WTC11 (cell line): ENCODE measurements around the gene TAC1. TPM values are rescaled to one million over a fixed set of nuclear protein-coding genes. Genes with fewer than 3 reads are reported as not detected.
A peak's percentile ranks its signal among the peaks of the same experiment; 100 is the strongest.

Source experiments
- ELF4 ChIP-seq: sonication (generic); formaldehyde crosslinking; IDR thresholded peaks from 2 replicates; pipeline ENCODE4 v1.8.1; 2022; ENCODE audit warnings: low read depth, mild to moderate bottlenecking, moderate library complexity, missing genetic modification reagents
- ETV6 ChIP-seq: sonication (generic); formaldehyde crosslinking; IDR thresholded peaks from 2 replicates; pipeline ENCODE4 v1.8.1; 2022; ENCODE audit warnings: mild to moderate bottlenecking, missing genetic modification reagents
- GABPB1 ChIP-seq: sonication (generic); formaldehyde crosslinking; IDR thresholded peaks from 2 replicates; pipeline ENCODE4 v1.8.1; 2023; ENCODE audit warnings: mild to moderate bottlenecking, missing genetic modification reagents
- GTF2I ChIP-seq: fragments of 250-450 bp; sonication (Bioruptor Pico); conservative IDR thresholded peaks from 2 replicates; pipeline ENCODE4 v1.4.0; 2021; ENCODE audit warnings: mild to moderate bottlenecking
- JAZF1 ChIP-seq: fragments of 250-450 bp; sonication (Bioruptor Pico); IDR thresholded peaks from 2 replicates; pipeline ENCODE4 v1.9.0; 2021; ENCODE audit warnings: moderate library complexity, mild to moderate bottlenecking, inconsistent platforms
- KAT7 ChIP-seq: sonication (generic); formaldehyde crosslinking; IDR thresholded peaks from 2 replicates; pipeline ENCODE4 v1.8.1; 2023; ENCODE audit warnings: missing genetic modification reagents, mild to moderate bottlenecking, borderline replicate concordance
- NFE2L1 ChIP-seq: sonication (generic); formaldehyde crosslinking; IDR thresholded peaks from 2 replicates; pipeline ENCODE4 v1.8.1; 2023; ENCODE audit warnings: missing genetic modification reagents
- NR3C1 ChIP-seq: sonication (generic); formaldehyde crosslinking; conservative IDR thresholded peaks from 2 replicates; pipeline ENCODE4 v1.8.1; 2023; ENCODE audit warnings: low read depth, mild to moderate bottlenecking, missing genetic modification reagents
- SMAD3 ChIP-seq: sonication (generic); formaldehyde crosslinking; IDR thresholded peaks from 2 replicates; pipeline ENCODE4 v1.8.0; 2022; ENCODE audit warnings: missing genetic modification reagents, mild to moderate bottlenecking, borderline replicate concordance
- TCF7 ChIP-seq: sonication (generic); formaldehyde crosslinking; IDR thresholded peaks from 2 replicates; pipeline ENCODE4 v1.8.0; 2022; ENCODE audit warnings: mild to moderate bottlenecking, low read depth, missing genetic modification reagents, moderate library complexity
- TEAD1 ChIP-seq: sonication (generic); formaldehyde crosslinking; IDR thresholded peaks from 2 replicates; pipeline ENCODE4 v1.8.0; 2022; ENCODE audit warnings: mild to moderate bottlenecking, missing genetic modification reagents
- ZNF121 ChIP-seq: sonication (generic); formaldehyde crosslinking; IDR thresholded peaks from 2 replicates; pipeline ENCODE4 v1.8.0; 2023; ENCODE audit warnings: missing genetic modification reagents
- ZNF232 ChIP-seq: sonication (generic); formaldehyde crosslinking; IDR thresholded peaks from 2 replicates; pipeline ENCODE4 v1.8.0; 2022; ENCODE audit warnings: mild to moderate bottlenecking, missing genetic modification reagents
- total RNA-seq: library from RNA; stranded (reverse); gene quantifications from 3 replicates; pipeline ENCODE4 v1.2.3, GENCODE V29; 2021
- TF ChIP-seq, protein P1 (sequence below): sonication (generic); formaldehyde crosslinking; IDR thresholded peaks from 2 replicates; pipeline ENCODE4 v1.8.1; 2022; ENCODE audit warnings: low read depth, missing genetic modification reagents, borderline replicate concordance
- TF ChIP-seq, protein P2 (sequence below): sonication (generic); formaldehyde crosslinking; IDR thresholded peaks from 2 replicates; pipeline ENCODE4 v1.8.1; 2022; ENCODE audit warnings: mild to moderate bottlenecking, moderate library complexity, missing genetic modification reagents
- TF ChIP-seq, protein P3 (sequence below): fragments of 250-450 bp; sonication (Bioruptor Pico); conservative IDR thresholded peaks from 2 replicates; pipeline ENCODE4 v1.9.0; 2021; ENCODE audit warnings: mild to moderate bottlenecking
- TF ChIP-seq, protein P4 (sequence below): sonication (generic); formaldehyde crosslinking; IDR thresholded peaks from 2 replicates; pipeline ENCODE4 v1.8.0; 2023; ENCODE audit warnings: missing genetic modification reagents
- TF ChIP-seq, protein P5 (sequence below): sonication (generic); formaldehyde crosslinking; IDR thresholded peaks from 2 replicates; pipeline ENCODE4 v1.8.0; 2022; ENCODE audit warnings: mild to moderate bottlenecking, missing genetic modification reagents
- TF ChIP-seq, protein P6 (sequence below): fragments of 250-450 bp; sonication (Bioruptor Pico); IDR thresholded peaks from 2 replicates; pipeline ENCODE4 v1.9.0; 2021; ENCODE audit warnings: mild to moderate bottlenecking, borderline replicate concordance
- TF ChIP-seq, protein P7 (sequence below): sonication (generic); formaldehyde crosslinking; IDR thresholded peaks from 2 replicates; pipeline ENCODE4 v1.8.1; 2023; ENCODE audit warnings: mild to moderate bottlenecking, moderate library complexity, missing genetic modification reagents
- TF ChIP-seq, protein P8 (sequence below): sonication (generic); formaldehyde crosslinking; IDR thresholded peaks from 2 replicates; pipeline ENCODE4 v1.8.0; 2022; ENCODE audit warnings: mild to moderate bottlenecking, missing genetic modification reagents
- TF ChIP-seq, protein P9 (sequence below): sonication (generic); formaldehyde crosslinking; IDR thresholded peaks from 2 replicates; pipeline ENCODE4 v1.8.1; 2023; ENCODE audit warnings: mild to moderate bottlenecking, missing genetic modification reagents, moderate library complexity
- TF ChIP-seq, protein P10 (sequence below): fragments of 250-450 bp; sonication (Bioruptor Pico); IDR thresholded peaks from 2 replicates; pipeline ENCODE4 v1.9.0; 2021; ENCODE audit warnings: mild to moderate bottlenecking

Gene TAC1
- total RNA-seq, 1 experiment from 2014 or later = 0.42 TPM

DNA sequence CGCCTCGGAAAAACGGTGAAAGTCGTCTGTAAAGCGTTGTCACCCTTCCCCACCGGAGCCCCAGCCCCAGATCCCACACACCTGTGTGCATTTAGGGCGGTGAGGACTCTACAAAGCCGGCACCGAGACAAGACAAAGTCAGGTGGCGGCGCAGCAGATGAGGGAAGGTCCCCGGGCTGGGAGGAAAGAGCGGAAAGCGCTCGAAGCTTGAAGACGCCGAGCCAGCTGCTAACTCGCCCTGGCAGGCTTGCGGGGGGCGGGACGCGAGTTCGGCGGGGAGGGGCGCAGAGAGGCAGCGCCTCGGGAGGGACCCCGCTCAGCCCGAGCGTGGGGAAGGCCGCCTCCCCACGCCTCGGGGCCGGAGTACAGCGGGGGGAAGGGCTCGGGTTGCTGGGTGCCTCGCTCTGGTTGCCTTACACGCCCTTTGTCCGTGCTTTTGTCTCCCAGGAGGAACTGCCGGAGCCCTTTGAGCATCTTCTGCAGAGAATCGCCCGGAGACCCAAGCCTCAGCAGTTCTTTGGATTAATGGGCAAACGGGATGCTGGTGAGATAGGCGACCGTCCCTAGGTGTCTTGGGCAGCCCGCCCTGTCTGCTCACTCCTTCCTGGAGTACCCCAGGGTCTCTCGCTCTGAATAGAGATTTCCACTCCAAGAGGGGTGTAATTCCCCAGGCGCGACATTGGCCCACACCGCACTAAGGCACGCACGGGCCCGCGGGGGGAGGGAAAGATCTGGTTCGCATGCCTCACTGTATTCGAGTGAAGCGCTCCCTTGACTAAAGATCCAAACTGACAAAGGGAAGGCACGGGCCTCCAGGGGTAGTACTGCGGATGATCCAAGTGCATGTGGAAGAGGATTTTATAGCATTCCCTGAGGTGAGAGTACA, 1.6 kb downstream of the TAC1 start (continued):
- TF ChIP-seq, protein P1, sequence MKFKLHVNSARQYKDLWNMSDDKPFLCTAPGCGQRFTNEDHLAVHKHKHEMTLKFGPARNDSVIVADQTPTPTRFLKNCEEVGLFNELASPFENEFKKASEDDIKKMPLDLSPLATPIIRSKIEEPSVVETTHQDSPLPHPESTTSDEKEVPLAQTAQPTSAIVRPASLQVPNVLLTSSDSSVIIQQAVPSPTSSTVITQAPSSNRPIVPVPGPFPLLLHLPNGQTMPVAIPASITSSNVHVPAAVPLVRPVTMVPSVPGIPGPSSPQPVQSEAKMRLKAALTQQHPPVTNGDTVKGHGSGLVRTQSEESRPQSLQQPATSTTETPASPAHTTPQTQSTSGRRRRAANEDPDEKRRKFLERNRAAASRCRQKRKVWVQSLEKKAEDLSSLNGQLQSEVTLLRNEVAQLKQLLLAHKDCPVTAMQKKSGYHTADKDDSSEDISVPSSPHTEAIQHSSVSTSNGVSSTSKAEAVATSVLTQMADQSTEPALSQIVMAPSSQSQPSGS (CRISPR knock-in tag) = no peak
- TF ChIP-seq, protein P2, sequence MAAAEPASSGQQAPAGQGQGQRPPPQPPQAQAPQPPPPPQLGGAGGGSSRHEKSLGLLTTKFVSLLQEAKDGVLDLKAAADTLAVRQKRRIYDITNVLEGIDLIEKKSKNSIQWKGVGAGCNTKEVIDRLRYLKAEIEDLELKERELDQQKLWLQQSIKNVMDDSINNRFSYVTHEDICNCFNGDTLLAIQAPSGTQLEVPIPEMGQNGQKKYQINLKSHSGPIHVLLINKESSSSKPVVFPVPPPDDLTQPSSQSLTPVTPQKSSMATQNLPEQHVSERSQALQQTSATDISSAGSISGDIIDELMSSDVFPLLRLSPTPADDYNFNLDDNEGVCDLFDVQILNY (CRISPR knock-in tag) = no peak
- TF ChIP-seq, protein P3, sequence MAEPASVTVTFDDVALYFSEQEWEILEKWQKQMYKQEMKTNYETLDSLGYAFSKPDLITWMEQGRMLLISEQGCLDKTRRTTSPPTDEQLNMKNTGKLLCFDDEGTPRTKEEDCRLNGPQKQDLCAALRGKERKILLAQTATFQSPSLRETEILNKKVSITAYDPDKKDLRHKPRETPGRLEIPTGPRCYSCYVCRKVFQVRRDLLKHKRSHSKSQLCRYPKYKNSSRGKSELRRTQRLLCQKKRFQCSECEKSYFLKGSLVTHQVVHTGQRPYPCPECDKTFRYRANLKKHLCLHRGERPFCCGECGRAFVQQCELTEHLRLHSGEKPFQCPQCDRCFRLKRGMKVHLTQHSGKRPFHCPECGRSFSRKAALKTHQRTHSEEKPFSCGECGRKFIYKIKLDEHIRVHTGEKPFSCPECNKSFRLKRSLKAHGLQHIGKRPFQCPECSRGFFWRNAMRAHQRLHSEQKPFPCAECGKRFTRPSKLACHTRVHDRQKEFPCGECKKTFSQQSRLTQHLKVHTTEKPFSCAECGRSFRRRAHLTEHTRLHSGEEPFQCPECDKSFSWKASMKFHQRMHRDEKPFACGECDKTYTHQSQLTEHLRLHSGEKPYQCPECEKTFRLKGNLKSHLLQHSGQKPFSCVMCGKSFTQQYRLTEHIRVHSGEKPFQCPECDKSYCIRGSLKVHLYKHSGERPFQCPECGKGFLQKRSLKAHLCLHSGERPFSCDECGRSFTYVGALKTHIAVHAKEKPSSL = no peak
- TF ChIP-seq ETV6 (peak; percentile 10), ZNF232 (CRISPR knock-in tag) (no peak), ZNF121 (no peak), TEAD1 (CRISPR knock-in tag) (0 out of 2 replicates have a peak, but pooled peaks have one; percentile 15), GABPB1 (CRISPR knock-in tag) (no peak), SMAD3 (CRISPR knock-in tag) (no peak), TCF7 (CRISPR knock-in tag) (no peak), NR3C1 (CRISPR knock-in tag) (no peak), ELF4 (no peak), NFE2L1 (CRISPR knock-in tag) (no peak), GTF2I (CRISPR knock-in tag) (no peak), JAZF1 (CRISPR knock-in tag) (no peak), KAT7 (CRISPR knock-in tag) (peak; percentile 18; the same call in 1 of the 2 replicates)
- TF ChIP-seq, protein P4, sequence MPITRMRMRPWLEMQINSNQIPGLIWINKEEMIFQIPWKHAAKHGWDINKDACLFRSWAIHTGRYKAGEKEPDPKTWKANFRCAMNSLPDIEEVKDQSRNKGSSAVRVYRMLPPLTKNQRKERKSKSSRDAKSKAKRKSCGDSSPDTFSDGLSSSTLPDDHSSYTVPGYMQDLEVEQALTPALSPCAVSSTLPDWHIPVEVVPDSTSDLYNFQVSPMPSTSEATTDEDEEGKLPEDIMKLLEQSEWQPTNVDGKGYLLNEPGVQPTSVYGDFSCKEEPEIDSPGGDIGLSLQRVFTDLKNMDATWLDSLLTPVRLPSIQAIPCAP = no peak
- TF ChIP-seq, protein P5, sequence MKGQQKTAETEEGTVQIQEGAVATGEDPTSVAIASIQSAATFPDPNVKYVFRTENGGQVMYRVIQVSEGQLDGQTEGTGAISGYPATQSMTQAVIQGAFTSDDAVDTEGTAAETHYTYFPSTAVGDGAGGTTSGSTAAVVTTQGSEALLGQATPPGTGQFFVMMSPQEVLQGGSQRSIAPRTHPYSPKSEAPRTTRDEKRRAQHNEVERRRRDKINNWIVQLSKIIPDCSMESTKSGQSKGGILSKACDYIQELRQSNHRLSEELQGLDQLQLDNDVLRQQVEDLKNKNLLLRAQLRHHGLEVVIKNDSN (CRISPR knock-in tag) = no peak
- TF ChIP-seq, protein P6, sequence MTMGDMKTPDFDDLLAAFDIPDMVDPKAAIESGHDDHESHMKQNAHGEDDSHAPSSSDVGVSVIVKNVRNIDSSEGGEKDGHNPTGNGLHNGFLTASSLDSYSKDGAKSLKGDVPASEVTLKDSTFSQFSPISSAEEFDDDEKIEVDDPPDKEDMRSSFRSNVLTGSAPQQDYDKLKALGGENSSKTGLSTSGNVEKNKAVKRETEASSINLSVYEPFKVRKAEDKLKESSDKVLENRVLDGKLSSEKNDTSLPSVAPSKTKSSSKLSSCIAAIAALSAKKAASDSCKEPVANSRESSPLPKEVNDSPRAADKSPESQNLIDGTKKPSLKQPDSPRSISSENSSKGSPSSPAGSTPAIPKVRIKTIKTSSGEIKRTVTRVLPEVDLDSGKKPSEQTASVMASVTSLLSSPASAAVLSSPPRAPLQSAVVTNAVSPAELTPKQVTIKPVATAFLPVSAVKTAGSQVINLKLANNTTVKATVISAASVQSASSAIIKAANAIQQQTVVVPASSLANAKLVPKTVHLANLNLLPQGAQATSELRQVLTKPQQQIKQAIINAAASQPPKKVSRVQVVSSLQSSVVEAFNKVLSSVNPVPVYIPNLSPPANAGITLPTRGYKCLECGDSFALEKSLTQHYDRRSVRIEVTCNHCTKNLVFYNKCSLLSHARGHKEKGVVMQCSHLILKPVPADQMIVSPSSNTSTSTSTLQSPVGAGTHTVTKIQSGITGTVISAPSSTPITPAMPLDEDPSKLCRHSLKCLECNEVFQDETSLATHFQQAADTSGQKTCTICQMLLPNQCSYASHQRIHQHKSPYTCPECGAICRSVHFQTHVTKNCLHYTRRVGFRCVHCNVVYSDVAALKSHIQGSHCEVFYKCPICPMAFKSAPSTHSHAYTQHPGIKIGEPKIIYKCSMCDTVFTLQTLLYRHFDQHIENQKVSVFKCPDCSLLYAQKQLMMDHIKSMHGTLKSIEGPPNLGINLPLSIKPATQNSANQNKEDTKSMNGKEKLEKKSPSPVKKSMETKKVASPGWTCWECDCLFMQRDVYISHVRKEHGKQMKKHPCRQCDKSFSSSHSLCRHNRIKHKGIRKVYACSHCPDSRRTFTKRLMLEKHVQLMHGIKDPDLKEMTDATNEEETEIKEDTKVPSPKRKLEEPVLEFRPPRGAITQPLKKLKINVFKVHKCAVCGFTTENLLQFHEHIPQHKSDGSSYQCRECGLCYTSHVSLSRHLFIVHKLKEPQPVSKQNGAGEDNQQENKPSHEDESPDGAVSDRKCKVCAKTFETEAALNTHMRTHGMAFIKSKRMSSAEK = no peak
- TF ChIP-seq, protein P7, sequence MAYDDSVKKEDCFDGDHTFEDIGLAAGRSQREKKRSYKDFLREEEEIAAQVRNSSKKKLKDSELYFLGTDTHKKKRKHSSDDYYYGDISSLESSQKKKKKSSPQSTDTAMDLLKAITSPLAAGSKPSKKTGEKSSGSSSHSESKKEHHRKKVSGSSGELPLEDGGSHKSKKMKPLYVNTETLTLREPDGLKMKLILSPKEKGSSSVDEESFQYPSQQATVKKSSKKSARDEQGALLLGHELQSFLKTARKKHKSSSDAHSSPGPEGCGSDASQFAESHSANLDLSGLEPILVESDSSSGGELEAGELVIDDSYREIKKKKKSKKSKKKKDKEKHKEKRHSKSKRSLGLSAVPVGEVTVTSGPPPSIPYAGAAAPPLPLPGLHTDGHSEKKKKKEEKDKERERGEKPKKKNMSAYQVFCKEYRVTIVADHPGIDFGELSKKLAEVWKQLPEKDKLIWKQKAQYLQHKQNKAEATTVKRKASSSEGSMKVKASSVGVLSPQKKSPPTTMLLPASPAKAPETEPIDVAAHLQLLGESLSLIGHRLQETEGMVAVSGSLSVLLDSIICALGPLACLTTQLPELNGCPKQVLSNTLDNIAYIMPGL (CRISPR knock-in tag) = 0 out of 2 replicates have a peak, but pooled peaks have one; percentile 7
- TF ChIP-seq, protein P8, sequence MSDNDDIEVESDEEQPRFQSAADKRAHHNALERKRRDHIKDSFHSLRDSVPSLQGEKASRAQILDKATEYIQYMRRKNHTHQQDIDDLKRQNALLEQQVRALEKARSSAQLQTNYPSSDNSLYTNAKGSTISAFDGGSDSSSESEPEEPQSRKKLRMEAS (CRISPR knock-in tag) = no peak; the same call in 1 of the 2 replicates
- TF ChIP-seq, protein P9, sequence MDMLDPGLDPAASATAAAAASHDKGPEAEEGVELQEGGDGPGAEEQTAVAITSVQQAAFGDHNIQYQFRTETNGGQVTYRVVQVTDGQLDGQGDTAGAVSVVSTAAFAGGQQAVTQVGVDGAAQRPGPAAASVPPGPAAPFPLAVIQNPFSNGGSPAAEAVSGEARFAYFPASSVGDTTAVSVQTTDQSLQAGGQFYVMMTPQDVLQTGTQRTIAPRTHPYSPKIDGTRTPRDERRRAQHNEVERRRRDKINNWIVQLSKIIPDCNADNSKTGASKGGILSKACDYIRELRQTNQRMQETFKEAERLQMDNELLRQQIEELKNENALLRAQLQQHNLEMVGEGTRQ (CRISPR knock-in tag) = no peak
- TF ChIP-seq, protein P10, sequence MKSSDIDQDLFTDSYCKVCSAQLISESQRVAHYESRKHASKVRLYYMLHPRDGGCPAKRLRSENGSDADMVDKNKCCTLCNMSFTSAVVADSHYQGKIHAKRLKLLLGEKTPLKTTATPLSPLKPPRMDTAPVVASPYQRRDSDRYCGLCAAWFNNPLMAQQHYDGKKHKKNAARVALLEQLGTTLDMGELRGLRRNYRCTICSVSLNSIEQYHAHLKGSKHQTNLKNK (CRISPR knock-in tag) = no peak
